COR-L47 (cell line): Measurements from ENCODE around the gene NUDT6.

Experiments used
- DNase-seq: peaks from one replicate; lab custom pipeline; 2025; lab: John Stamatoyannopoulos, UW

NUDT6 gene

DNA sequence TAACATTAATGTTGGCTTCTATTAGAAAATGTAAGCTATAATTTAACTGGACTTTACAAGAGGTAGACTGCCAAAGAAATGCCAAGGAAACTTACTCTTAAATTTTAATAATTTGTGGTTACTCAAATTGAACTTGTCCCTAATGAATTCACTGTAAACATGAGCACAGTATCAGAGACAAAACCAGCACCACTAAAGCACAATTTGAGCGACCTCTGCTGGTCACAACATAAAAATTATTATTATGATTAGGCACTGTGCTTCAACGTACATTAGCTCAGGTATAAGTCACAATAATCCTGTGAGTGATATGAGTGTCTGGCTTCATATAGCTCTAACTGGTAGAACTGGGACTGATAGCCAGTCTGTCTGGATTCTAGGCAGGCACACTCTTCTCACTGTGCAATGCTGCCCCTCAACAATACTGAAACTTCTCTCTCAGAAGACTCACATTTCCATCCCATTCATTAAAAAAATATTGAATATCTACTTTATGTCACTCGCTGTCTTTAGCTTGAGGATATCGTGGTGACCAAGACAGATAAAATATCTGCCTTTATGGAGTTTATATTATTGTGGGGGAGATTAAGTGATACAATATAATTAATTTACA, 8.0 kb downstream of the NUDT6 start:
- peak; percentile 14 for DNase-seq

DNA sequence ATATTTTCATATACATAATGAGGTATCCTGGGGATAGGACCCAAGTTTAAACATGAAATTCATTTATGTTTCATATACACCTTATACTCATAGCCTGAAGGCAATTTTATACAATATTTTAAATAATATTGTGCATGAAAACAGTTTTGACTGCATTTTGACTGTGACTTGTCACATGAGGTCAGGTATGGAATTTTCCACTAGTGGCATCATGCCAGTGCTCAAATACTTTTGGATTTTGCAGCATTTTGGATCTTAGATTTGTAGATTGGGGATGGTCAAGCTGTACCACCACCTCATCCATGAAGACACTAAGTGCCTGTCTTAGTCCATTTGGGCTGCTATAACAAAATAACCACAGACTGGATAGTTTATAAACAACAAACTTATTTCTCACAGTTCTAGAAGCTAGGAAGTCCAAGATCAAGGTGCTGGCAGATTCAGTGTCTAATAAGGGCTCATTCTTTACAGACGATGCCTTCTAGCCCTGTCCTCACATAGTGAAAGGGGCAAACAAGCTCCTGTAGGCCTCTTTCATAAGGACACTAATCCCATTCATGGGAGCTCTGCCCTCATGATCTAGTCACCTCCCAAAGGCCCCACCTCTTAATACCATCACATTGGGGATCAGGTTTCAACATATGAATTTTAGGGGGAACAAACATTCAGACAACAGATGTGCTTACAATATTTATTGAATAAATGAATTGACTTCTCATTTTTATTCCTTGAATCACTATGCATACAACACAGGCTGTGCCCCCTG, 9.4 kb downstream of the NUDT6 start:
- DNase-seq, result no peak

GRCh38 chr4:122911588-122911987, 10.8 kb downstream of the NUDT6 start:
- DNase-seq, result no peak

- DNase-seq, result no peak
These were observed 12.7 kb downstream of the NUDT6 start for GRCh38 chr4:122909683-122910082.

GRCh38 chr4:122908223-122908622, 14.2 kb downstream of the NUDT6 start:
- DNase-seq, result no peak

DNA sequence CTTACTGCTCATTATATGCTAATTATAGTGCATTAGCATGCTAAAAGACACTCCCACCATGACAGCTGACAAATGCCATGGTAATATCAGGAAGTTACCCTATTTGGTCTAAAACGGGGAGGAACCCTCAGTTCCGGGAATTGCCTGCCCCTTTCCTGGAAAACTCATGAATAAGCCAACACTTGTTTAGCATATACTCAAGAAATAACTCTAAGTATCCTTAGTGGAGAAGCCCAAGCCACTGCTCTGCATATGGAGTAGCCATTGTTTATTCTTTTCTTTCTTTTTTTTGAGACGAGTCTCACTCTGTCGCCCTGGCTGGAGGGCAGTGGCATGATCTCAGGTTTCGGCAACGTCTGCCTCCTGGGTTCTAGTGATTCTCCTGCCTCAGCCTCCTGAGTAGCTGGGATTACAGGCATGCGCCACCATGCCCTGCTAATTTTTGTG, 15.5 kb downstream of the NUDT6 start:
- no peak for DNase-seq

- DNase-seq, result no peak
These were observed 18.6 kb downstream of the NUDT6 start for GRCh38 chr4:122903766-122904288.

GRCh38 chr4:122901247-122902010, 21.0 kb downstream of the NUDT6 start:
- no peak for DNase-seq

DNA sequence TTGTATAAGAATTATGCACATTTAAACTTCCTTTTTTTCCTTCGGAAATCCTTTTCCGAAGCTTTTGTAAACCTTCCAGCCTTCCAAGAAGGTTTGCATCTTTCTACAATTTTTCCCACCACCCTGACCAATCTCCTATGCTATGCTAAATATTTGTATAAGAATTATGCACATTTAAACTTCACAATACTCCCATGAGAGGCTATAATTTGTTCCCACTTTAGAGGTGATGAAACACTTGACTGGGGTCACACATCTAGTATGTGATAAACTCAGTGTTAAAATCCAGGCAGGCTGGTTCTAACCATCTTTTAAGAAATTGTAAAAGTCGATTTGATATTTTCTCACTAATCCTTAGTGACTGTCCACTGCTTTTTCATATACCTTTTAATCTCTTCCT, 22.1 kb downstream of the NUDT6 start:
- no peak for DNase-seq

DNA sequence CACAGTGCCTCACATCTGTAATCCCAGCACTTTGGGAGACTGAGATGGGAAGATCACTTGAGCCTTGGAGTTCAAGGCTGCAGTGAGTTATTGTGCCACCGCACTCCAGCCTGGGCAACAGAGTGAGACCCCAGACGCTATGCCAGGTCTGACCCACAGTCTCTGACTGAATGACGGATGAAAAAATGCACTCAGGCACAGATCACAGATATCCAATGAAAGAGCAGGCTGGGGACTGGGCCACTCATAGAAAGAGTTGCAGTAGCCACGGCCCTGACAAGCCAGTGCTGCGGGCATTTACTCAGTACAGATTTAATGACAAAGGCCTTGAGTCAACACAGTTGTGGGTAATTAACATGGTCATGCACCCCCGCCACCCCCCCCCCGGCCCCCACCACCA, 22.7 kb downstream of the NUDT6 start:
- DNase-seq, result no peak

DNA sequence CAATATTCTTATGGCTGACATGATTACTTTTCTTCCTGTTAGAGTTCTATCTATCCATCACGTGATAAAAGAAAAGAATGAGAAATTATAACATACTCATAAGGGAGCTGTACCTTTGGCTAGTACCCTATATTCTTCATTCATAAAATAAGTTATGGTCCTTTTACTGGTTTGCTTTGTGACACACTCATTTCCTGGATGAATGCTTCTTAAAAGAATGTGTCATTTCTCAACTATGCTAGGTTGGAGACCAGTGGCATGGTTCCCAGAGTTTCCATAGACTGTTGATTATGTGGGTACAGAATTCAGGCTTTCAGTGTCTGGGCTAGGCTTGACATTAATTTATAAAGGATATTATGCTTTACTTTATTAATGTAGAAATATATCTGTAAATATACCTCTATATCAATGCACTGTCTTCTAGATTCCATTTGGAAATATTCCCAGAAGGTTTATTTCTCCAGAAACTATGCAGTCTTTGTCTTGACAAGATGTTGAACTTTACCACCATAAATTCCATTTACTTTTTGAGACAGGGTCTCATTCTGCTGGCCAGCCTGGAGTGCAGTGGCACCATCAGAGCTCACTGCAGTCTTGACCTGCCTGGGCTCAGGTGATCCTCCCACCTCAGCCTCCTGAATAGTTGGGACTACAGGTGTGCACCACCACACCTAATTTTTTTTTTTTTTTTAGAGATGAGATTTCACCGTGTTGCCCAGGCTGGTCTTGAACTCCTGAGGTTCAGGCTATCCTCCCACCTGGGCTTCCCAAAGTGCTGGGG, 23.8 kb downstream of the NUDT6 start:
- DNase-seq, result no peak

DNA sequence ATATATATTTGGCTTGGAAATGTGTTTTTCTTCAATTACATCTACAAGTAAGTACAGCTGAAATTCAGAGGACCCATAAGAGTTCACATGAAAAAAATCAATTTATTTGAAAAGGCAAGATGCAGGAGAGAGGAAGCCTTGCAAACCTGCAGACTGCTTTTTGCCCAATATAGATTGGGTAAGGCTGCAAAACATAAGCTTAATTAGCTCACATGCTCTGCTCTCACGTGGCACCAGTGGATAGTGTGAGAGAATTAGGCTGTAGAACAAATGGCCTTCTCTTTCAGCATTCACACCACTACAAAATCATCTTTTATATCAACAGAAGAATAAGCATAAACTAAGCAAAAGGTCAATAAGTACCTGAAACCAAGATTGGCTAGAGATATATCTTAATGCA, 26.1 kb downstream of the NUDT6 start:
- DNase-seq, result no peak

DNA sequence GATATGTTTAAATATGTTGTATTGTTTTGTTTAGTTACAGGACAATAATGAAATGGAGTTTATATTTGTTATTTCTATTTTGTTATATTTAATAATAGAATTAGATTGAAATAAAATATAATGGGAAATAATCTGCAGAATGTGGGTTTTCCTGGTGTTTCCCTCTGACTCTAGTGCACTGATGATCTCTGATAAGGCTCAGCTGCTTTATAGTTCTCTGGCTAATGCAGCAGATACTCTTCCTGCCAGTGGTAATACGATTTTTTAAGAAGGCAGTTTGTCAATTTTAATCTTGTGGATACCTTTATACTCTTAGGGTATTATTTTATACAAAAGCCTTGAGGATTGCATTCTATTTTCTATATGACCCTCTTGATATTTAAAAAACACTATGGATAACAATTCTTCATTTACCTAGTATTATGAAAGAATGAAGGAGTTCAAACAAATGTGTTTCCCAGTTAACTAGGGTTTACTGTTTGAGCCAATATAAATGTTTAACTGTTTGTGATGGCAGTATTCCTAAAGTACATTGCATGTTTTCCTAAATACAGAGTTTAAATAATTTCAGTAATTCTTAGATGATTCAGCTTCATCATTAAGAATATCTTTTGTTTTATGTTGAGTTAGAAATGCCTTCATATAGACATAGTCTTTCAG, 26.9 kb downstream of the NUDT6 start:
- DNase-seq, result no peak

GRCh38 chr4:122894827-122895226, 27.6 kb downstream of the NUDT6 start:
- no peak for DNase-seq

- DNase-seq, result no peak
These were observed 32.1 kb downstream of the NUDT6 start for GRCh38 chr4:122890147-122890795.

DNA sequence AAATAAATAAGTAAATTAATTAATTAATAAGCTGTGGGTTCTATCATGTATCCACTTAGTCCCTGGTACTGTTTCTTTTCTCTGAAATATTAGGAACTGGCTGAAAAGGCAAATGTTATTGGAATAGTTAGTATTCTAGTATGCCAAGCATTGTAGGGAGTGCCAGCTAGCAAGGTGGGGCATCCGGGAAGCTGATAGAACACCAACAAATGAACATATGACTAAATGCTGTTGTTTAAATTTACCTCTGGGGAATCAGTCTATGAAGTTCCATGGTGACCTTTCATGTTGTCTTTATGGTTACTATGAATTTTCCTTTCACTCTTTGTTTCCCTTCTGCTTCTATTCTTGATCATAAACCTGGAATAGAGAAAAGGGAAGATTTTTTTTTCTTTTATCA, 32.7 kb downstream of the NUDT6 start:
- no peak for DNase-seq

DNA sequence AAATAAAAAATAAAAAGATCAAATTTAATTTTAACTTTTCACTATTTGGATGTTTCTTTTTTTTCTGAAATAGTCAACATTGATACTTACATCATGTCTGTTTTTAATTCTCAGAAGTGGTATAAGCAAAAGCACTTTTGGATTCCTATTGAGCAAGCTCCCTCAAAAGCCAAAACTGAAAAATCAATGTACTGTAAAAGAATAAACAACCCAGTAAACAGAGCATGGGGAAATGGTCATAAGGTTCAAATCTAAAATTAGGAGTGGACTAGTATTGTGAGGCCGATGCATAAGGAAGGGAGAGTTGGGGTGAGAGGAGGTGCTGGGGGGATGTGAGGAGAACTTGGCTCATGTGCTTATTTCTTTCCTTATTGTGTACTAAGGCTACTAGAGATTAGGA, 37.9 kb downstream of the NUDT6 start:
- DNase-seq, result no peak

- DNase-seq, result no peak
These were observed 39.3 kb downstream of the NUDT6 start for GRCh38 chr4:122882857-122883735.

GRCh38 chr4:122879001-122879400, 43.4 kb downstream of the NUDT6 start:
- no peak for DNase-seq

GRCh38 chr4:122876456-122876855, 45.9 kb downstream of the NUDT6 start:
- DNase-seq, result no peak
